ENCODE data around the gene ROR1. TPM values are rescaled to one million over a fixed set of nuclear protein-coding genes. Genes with fewer than 3 reads are reported as not detected.
A peak's percentile ranks its signal among the peaks of the same experiment; 100 is the strongest.

ROR1 gene
- total RNA-seq, 1 experiment from 2014 or later: 56.3 TPM

DNA sequence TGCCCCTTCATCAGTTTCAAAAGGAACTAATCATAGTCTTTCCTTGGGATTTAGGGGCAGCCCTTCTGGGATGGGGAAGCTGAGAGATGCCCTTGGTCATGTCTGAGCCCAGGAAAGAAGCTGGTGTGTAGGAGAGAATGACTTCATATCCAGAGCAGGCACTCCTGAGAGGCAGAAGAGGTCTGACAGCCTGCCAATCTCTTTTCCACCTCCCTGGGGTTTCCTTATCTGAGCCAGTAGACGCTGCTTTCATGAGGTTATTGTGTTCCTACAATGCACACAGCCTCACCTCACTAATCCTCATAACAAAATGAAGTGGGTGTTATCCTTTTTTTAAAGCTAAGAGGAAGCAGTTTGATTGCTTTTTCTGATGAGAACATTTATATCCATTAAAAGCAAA lies 14.1 kb downstream of the ROR1 start:
- H3K4me3 Mint-ChIP-seq: peak overlapping the region; percentile 3; the same call in 1 of the 2 replicates
- DNase-seq (ENCODE audit: low spot score) (no peak), ATAC-seq (no peak)
- peak overlapping the region; percentile 75; the same call in 1 of the 2 replicates for H3K27ac Mint-ChIP-seq
- ChIA-PET POLR2A (no interaction called here), CTCF (interaction anchor here (1.5 kb wide), 1 partner anchor 130 kb away, joined by 3 read pairs; no protein-coding TSS in a partner anchor)
- H3K27me3 Mint-ChIP-seq (ENCODE audit: low read depth): no peaks in the 10 kb centered on the region
- H3K4me1 Mint-ChIP-seq: peaks cover 92% of the 10 kb centered on the region
- H3K36me3 Mint-ChIP-seq: no peaks in the 10 kb centered on the region
- no peak for TF ChIP-seq RELA (CRISPR knock-in tag; IDR thresholded peaks at IDR 0.05; ENCODE audit: borderline replicate concordance)
- no peak for TF ChIP-seq MXD4 (CRISPR knock-in tag; IDR thresholded peaks at IDR 0.05; ENCODE audit: borderline replicate concordance)
- TF ChIP-seq JUN (CRISPR knock-in tag; IDR thresholded peaks at IDR 0.05): no peak
- TF ChIP-seq, protein P1, sequence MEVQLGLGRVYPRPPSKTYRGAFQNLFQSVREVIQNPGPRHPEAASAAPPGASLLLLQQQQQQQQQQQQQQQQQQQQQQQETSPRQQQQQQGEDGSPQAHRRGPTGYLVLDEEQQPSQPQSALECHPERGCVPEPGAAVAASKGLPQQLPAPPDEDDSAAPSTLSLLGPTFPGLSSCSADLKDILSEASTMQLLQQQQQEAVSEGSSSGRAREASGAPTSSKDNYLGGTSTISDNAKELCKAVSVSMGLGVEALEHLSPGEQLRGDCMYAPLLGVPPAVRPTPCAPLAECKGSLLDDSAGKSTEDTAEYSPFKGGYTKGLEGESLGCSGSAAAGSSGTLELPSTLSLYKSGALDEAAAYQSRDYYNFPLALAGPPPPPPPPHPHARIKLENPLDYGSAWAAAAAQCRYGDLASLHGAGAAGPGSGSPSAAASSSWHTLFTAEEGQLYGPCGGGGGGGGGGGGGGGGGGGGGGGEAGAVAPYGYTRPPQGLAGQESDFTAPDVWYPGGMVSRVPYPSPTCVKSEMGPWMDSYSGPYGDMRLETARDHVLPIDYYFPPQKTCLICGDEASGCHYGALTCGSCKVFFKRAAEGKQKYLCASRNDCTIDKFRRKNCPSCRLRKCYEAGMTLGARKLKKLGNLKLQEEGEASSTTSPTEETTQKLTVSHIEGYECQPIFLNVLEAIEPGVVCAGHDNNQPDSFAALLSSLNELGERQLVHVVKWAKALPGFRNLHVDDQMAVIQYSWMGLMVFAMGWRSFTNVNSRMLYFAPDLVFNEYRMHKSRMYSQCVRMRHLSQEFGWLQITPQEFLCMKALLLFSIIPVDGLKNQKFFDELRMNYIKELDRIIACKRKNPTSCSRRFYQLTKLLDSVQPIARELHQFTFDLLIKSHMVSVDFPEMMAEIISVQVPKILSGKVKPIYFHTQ (CRISPR knock-in tag; IDR thresholded peaks at IDR 0.05): no peak
- TF ChIP-seq, protein P2, sequence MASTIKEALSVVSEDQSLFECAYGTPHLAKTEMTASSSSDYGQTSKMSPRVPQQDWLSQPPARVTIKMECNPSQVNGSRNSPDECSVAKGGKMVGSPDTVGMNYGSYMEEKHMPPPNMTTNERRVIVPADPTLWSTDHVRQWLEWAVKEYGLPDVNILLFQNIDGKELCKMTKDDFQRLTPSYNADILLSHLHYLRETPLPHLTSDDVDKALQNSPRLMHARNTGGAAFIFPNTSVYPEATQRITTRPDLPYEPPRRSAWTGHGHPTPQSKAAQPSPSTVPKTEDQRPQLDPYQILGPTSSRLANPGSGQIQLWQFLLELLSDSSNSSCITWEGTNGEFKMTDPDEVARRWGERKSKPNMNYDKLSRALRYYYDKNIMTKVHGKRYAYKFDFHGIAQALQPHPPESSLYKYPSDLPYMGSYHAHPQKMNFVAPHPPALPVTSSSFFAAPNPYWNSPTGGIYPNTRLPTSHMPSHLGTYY (CRISPR knock-in tag; IDR thresholded peaks at IDR 0.05): no peak
- TF ChIP-seq NR3C1 (CRISPR knock-in tag; conservative IDR thresholded peaks at IDR 0.05; ENCODE audit: low read depth): no peak
- TF ChIP-seq NR2C2 (CRISPR knock-in tag; IDR thresholded peaks at IDR 0.05): no peak
- TF ChIP-seq, protein P3, sequence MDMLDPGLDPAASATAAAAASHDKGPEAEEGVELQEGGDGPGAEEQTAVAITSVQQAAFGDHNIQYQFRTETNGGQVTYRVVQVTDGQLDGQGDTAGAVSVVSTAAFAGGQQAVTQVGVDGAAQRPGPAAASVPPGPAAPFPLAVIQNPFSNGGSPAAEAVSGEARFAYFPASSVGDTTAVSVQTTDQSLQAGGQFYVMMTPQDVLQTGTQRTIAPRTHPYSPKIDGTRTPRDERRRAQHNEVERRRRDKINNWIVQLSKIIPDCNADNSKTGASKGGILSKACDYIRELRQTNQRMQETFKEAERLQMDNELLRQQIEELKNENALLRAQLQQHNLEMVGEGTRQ (CRISPR knock-in tag; IDR thresholded peaks at IDR 0.05): no peak
- no peak for TF ChIP-seq ZNF121 (CRISPR knock-in tag; IDR thresholded peaks at IDR 0.05)
- TF ChIP-seq ZNF396 (CRISPR knock-in tag; IDR thresholded peaks at IDR 0.05; ENCODE audit: borderline replicate concordance): no peak
- TF ChIP-seq JAZF1 (CRISPR knock-in tag; IDR thresholded peaks at IDR 0.05): no peak
- TF ChIP-seq MYBL2 (CRISPR knock-in tag; IDR thresholded peaks at IDR 0.05): no peak
- no peak for TF ChIP-seq ZNF263 (CRISPR knock-in tag; IDR thresholded peaks at IDR 0.05; ENCODE audit: low read depth)
- no peaks in the 10 kb centered on the region for H3K9me3 Mint-ChIP-seq

DNA sequence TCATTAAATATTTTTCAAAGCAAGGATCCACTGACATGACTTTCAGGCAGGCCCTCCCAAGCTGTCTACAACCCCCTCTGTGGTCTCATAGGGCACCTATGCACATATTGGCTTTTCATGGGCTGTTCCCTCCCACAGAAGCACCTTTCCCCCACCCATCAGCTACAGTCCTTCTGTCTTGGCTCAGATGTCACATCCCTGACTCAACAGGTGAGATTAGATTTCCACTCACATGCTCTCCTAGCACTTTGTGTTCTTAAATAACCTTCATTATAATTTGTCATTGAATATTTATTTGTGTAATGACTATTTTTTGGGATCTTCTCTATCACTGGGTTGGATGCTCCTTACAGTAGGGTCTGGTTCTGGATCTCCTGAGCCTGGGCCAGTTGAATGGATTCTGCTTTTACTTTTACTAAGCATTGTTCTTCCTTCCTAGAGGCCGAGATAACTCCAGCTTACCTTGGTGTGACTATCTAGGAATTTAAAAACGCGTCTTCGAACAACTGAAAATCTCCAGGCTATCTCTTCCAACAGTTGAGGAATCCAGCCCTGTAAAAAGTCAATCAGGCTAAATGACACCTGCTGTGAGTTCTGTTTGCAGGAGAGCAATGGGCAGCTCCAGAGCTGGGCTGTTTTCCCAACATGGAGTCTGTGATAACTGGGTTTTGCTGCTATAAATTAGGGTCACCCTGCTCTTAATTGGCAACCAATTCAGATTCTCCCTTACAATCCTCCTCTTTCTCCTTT lies 16.2 kb downstream of the ROR1 start:
- TF ChIP-seq OVOL2 (CRISPR knock-in tag; IDR thresholded peaks at IDR 0.05; ENCODE audit: borderline replicate concordance) (no peak), SOX15 (CRISPR knock-in tag; IDR thresholded peaks at IDR 0.05) (no peak), ATF1 (CRISPR knock-in tag; IDR thresholded peaks at IDR 0.05) (no peak), RELA (CRISPR knock-in tag; IDR thresholded peaks at IDR 0.05; ENCODE audit: borderline replicate concordance) (no peak), JUN (CRISPR knock-in tag; IDR thresholded peaks at IDR 0.05) (no peak), CREB1 (CRISPR knock-in tag; IDR thresholded peaks at IDR 0.05) (no peak), SMAD3 (CRISPR knock-in tag; IDR thresholded peaks at IDR 0.05; ENCODE audit: borderline replicate concordance) (no peak), JAZF1 (CRISPR knock-in tag; IDR thresholded peaks at IDR 0.05) (no peak), HMGA2 (CRISPR knock-in tag; IDR thresholded peaks at IDR 0.05) (no peak), CREM (CRISPR knock-in tag; IDR thresholded peaks at IDR 0.05) (no peak), ESRRA (CRISPR knock-in tag; IDR thresholded peaks at IDR 0.05; ENCODE audit: borderline replicate concordance) (no peak), SMAD4 (CRISPR knock-in tag; IDR thresholded peaks at IDR 0.05) (no peak)
- TF ChIP-seq, protein P4, sequence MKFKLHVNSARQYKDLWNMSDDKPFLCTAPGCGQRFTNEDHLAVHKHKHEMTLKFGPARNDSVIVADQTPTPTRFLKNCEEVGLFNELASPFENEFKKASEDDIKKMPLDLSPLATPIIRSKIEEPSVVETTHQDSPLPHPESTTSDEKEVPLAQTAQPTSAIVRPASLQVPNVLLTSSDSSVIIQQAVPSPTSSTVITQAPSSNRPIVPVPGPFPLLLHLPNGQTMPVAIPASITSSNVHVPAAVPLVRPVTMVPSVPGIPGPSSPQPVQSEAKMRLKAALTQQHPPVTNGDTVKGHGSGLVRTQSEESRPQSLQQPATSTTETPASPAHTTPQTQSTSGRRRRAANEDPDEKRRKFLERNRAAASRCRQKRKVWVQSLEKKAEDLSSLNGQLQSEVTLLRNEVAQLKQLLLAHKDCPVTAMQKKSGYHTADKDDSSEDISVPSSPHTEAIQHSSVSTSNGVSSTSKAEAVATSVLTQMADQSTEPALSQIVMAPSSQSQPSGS (CRISPR knock-in tag; IDR thresholded peaks at IDR 0.05; ENCODE audit: borderline replicate concordance, low read depth): no peak
- Mint-ChIP-seq H3K27me3 (ENCODE audit: low read depth) (no peaks in the 10 kb centered on the region), H3K36me3 (no peaks in the 10 kb centered on the region), H3K27ac (peak overlapping the region; percentile 99), H3K4me3 (peak overlapping the region; percentile 55), H3K9me3 (no peaks in the 10 kb centered on the region), H3K4me1 (peaks cover 91% of the 10 kb centered on the region)
- DNase-seq (ENCODE audit: low spot score) (no peak), ATAC-seq (peak; percentile 3; the same call in 1 of the 2 replicates)
- ChIA-PET POLR2A (interaction anchor here (1.3 kb wide), 1 partner anchor 99 kb away, joined by 5 read pairs; no protein-coding TSS in a partner anchor), CTCF (interaction anchor here (0.7 to 2.1 kb wide), 6 partner anchors 10 to 124 kb away, joined by 3 to 14 read pairs (median 3); no protein-coding TSS in a partner anchor)
